ENCODE results near the gene MAP4K4.

MAP4K4 gene

GRCh38 chr2:101855776-101856175 is 158.3 kb downstream of the MAP4K4 start:
- H3K27me3 ChIP-seq (ENCODE audit: control insufficient read depth, insufficient read depth, low read length) = no peaks in the 10 kb centered on the region
- no peak overlapping the region for H3K27ac ChIP-seq (ENCODE audit: low read depth, low read length)
- H3K4me1 ChIP-seq (ENCODE audit: control insufficient read depth, insufficient read depth, low read length) = no peaks in the 10 kb centered on the region
- no peak overlapping the region for H3K9ac ChIP-seq (ENCODE audit: low read length)
- peaks cover 7% of the 10 kb centered on the region for H3K36me3 ChIP-seq (ENCODE audit: control insufficient read depth, insufficient read depth, low read length)
- no peak overlapping the region for H3K4me3 ChIP-seq (ENCODE audit: low read length)

GRCh38 chr2:101858246-101858645 is 160.7 kb downstream of the MAP4K4 start:
- Histone ChIP-seq H3K27me3 (ENCODE audit: control insufficient read depth, insufficient read depth, low read length) (no peaks in the 10 kb centered on the region), H3K4me3 (ENCODE audit: low read length) (no peak overlapping the region), H3K36me3 (ENCODE audit: control insufficient read depth, insufficient read depth, low read length) (peaks cover 7% of the 10 kb centered on the region), H3K27ac (ENCODE audit: low read depth, low read length) (no peak overlapping the region), H3K4me1 (ENCODE audit: control insufficient read depth, insufficient read depth, low read length) (no peaks in the 10 kb centered on the region), H3K9ac (ENCODE audit: low read length) (no peak overlapping the region)

- no peak overlapping the region for H3K27ac ChIP-seq (ENCODE audit: low read depth, low read length)
- H3K4me3 ChIP-seq (ENCODE audit: low read length) = no peak overlapping the region
- H3K27me3 ChIP-seq (ENCODE audit: control insufficient read depth, insufficient read depth, low read length) = no peaks in the 10 kb centered on the region
- H3K9ac ChIP-seq (ENCODE audit: low read length) = no peak overlapping the region
- peaks cover 7% of the 10 kb centered on the region for H3K36me3 ChIP-seq (ENCODE audit: control insufficient read depth, insufficient read depth, low read length)
- no peaks in the 10 kb centered on the region for H3K4me1 ChIP-seq (ENCODE audit: control insufficient read depth, insufficient read depth, low read length)
Observed at GRCh38 chr2:101858910-101859309, 161.4 kb downstream of the MAP4K4 start.

- Histone ChIP-seq H3K36me3 (ENCODE audit: control insufficient read depth, insufficient read depth, low read length) (peaks cover 8% of the 10 kb centered on the region), H3K27me3 (ENCODE audit: control insufficient read depth, insufficient read depth, low read length) (no peaks in the 10 kb centered on the region), H3K4me1 (ENCODE audit: control insufficient read depth, insufficient read depth, low read length) (no peaks in the 10 kb centered on the region), H3K9ac (ENCODE audit: low read length) (no peak overlapping the region), H3K27ac (ENCODE audit: low read depth, low read length) (no peak overlapping the region), H3K4me3 (ENCODE audit: low read length) (no peak overlapping the region)
Observed at GRCh38 chr2:101859604-101860003, 162.1 kb downstream of the MAP4K4 start.

GRCh38 chr2:101860157-101860556 is 162.7 kb downstream of the MAP4K4 start:
- Histone ChIP-seq H3K4me3 (ENCODE audit: low read length) (no peak overlapping the region), H3K9ac (ENCODE audit: low read length) (no peak overlapping the region), H3K27me3 (ENCODE audit: control insufficient read depth, insufficient read depth, low read length) (no peaks in the 10 kb centered on the region), H3K27ac (ENCODE audit: low read depth, low read length) (no peak overlapping the region), H3K36me3 (ENCODE audit: control insufficient read depth, insufficient read depth, low read length) (peaks cover 11% of the 10 kb centered on the region), H3K4me1 (ENCODE audit: control insufficient read depth, insufficient read depth, low read length) (no peaks in the 10 kb centered on the region)

DNA sequence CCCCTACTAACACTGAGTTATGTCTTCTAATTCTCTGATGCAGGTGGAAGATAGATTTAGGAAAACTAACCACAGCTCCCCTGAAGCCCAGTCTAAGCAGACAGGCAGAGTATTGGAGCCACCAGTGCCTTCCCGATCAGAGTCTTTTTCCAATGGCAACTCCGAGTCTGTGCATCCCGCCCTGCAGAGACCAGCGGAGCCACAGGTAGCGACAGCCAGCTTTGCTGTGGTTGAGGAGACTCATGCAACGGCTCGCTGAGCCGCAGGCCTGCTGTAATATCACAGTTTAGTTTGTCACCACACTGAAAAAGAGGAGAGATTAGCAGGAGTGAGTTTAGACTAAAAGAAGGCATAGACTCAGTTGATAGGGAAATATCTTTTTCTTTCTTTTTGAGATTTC is 163.3 kb downstream of the MAP4K4 start:
- Histone ChIP-seq H3K4me1 (ENCODE audit: control insufficient read depth, insufficient read depth, low read length) (no peaks in the 10 kb centered on the region), H3K27me3 (ENCODE audit: control insufficient read depth, insufficient read depth, low read length) (no peaks in the 10 kb centered on the region), H3K4me3 (ENCODE audit: low read length) (no peak overlapping the region), H3K36me3 (ENCODE audit: control insufficient read depth, insufficient read depth, low read length) (peaks cover 11% of the 10 kb centered on the region), H3K27ac (ENCODE audit: low read depth, low read length) (no peak overlapping the region), H3K9ac (ENCODE audit: low read length) (no peak overlapping the region)

DNA sequence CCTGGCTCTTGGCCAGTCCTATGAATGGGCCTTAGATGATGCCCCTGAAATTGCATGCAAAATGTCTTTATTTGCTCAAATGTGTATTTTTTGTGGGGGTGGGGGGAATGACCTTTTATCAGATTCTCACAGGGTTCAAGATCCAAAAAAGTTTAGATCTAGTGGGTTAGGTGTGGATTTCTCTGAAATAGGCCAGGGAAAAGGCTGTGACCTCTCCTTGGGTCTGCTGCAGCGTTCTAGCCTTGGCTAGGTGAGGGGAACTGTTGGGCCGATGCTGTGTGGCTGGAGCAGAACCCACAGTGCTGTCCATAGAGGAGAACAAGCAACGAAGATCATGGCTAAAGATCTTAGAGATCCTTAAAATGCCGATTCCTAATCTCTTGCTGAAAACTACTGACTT is 163.9 kb downstream of the MAP4K4 start:
- Histone ChIP-seq H3K36me3 (ENCODE audit: control insufficient read depth, insufficient read depth, low read length) (peaks cover 12% of the 10 kb centered on the region), H3K27ac (ENCODE audit: low read depth, low read length) (no peak overlapping the region), H3K9ac (ENCODE audit: low read length) (no peak overlapping the region), H3K4me1 (ENCODE audit: control insufficient read depth, insufficient read depth, low read length) (no peaks in the 10 kb centered on the region), H3K27me3 (ENCODE audit: control insufficient read depth, insufficient read depth, low read length) (no peaks in the 10 kb centered on the region), H3K4me3 (ENCODE audit: low read length) (no peak overlapping the region)

GRCh38 chr2:101863534-101863933 is 166.0 kb downstream of the MAP4K4 start:
- Histone ChIP-seq H3K4me3 (ENCODE audit: low read length) (no peak overlapping the region), H3K4me1 (ENCODE audit: control insufficient read depth, insufficient read depth, low read length) (no peaks in the 10 kb centered on the region), H3K9ac (ENCODE audit: low read length) (no peak overlapping the region), H3K27me3 (ENCODE audit: control insufficient read depth, insufficient read depth, low read length) (no peaks in the 10 kb centered on the region), H3K27ac (ENCODE audit: low read depth, low read length) (no peak overlapping the region), H3K36me3 (ENCODE audit: control insufficient read depth, insufficient read depth, low read length) (peaks cover 22% of the 10 kb centered on the region)

GRCh38 chr2:101864426-101864825 is 166.9 kb downstream of the MAP4K4 start:
- Histone ChIP-seq H3K9ac (ENCODE audit: low read length) (no peak overlapping the region), H3K4me3 (ENCODE audit: low read length) (no peak overlapping the region), H3K27me3 (ENCODE audit: control insufficient read depth, insufficient read depth, low read length) (no peaks in the 10 kb centered on the region), H3K36me3 (ENCODE audit: control insufficient read depth, insufficient read depth, low read length) (peaks cover 23% of the 10 kb centered on the region), H3K27ac (ENCODE audit: low read depth, low read length) (no peak overlapping the region), H3K4me1 (ENCODE audit: control insufficient read depth, insufficient read depth, low read length) (no peaks in the 10 kb centered on the region)

- H3K27me3 ChIP-seq (ENCODE audit: control insufficient read depth, insufficient read depth, low read length) = no peaks in the 10 kb centered on the region
- no peaks in the 10 kb centered on the region for H3K4me1 ChIP-seq (ENCODE audit: control insufficient read depth, insufficient read depth, low read length)
- no peak overlapping the region for H3K9ac ChIP-seq (ENCODE audit: low read length)
- no peak overlapping the region for H3K4me3 ChIP-seq (ENCODE audit: low read length)
- peaks cover 40% of the 10 kb centered on the region for H3K36me3 ChIP-seq (ENCODE audit: control insufficient read depth, insufficient read depth, low read length)
- H3K27ac ChIP-seq (ENCODE audit: low read depth, low read length) = no peak overlapping the region
Observed at GRCh38 chr2:101868525-101868924, 171.0 kb downstream of the MAP4K4 start.

DNA sequence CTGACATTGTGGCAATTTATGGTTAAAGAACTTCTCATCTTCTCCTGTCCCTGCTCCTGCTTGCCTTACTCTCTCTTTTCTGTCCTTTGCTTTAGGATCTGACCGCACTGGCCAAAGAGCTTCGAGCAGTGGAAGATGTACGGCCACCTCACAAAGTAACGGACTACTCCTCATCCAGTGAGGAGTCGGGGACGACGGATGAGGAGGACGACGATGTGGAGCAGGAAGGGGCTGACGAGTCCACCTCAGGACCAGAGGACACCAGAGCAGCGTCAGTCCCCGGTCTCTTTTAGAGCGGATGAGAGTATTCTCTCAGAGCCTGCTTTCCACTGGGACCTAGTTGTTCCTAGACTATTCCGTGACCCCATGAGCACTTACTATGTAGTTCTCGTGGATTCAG is 172.0 kb downstream of the MAP4K4 start:
- Histone ChIP-seq H3K27ac (ENCODE audit: low read depth, low read length) (no peak overlapping the region), H3K27me3 (ENCODE audit: control insufficient read depth, insufficient read depth, low read length) (no peaks in the 10 kb centered on the region), H3K4me1 (ENCODE audit: control insufficient read depth, insufficient read depth, low read length) (no peaks in the 10 kb centered on the region), H3K36me3 (ENCODE audit: control insufficient read depth, insufficient read depth, low read length) (peaks cover 42% of the 10 kb centered on the region), H3K4me3 (ENCODE audit: low read length) (no peak overlapping the region), H3K9ac (ENCODE audit: low read length) (no peak overlapping the region)

DNA sequence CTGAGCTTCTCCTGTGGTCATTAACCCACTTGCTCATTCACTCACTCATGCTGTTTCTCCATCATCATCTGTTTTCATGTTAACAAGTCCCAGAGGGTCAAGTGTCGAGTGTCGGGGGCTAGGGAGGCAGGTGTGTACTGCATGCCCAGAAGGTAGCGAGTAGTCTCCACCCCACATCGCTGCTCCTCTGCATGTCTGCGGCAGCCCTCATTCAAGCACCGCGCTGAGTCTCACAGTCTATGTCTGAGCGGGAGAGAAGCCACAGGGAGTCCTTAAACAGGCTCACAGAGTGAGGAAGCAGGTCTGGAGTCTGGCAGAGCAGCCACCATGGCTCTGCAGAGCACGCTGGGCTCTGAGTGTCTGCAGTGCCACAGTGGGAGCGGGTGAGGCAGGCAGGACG is 172.9 kb downstream of the MAP4K4 start:
- H3K27me3 ChIP-seq (ENCODE audit: control insufficient read depth, insufficient read depth, low read length) = no peaks in the 10 kb centered on the region
- H3K27ac ChIP-seq (ENCODE audit: low read depth, low read length) = no peak overlapping the region
- peaks cover 38% of the 10 kb centered on the region for H3K36me3 ChIP-seq (ENCODE audit: control insufficient read depth, insufficient read depth, low read length)

DNA sequence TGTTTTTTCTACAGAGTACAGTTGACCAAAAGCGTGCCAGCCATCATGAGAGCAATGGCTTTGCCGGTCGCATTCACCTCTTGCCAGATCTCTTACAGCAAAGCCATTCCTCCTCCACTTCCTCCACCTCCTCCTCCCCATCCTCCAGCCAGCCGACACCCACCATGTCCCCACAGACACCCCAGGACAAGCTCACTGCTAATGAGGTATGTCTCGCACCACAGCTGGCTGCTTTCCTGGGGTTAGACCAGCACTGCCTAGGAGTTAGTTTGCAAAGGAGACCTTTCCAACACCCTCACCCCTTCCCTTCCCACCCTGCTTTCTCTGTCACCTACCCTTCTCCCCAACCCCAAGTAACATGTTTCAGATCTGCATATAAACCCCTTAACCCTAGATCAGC is 174.0 kb downstream of the MAP4K4 start:
- Histone ChIP-seq H3K36me3 (ENCODE audit: control insufficient read depth, insufficient read depth, low read length) (peaks cover 40% of the 10 kb centered on the region), H3K9ac (ENCODE audit: low read length) (no peak overlapping the region), H3K27ac (ENCODE audit: low read depth, low read length) (no peak overlapping the region), H3K4me3 (ENCODE audit: low read length) (no peak overlapping the region), H3K4me1 (ENCODE audit: control insufficient read depth, insufficient read depth, low read length) (no peaks in the 10 kb centered on the region), H3K27me3 (ENCODE audit: control insufficient read depth, insufficient read depth, low read length) (no peaks in the 10 kb centered on the region)

More for the DNA sequence above, 172.9 kb downstream of the MAP4K4 start:
- Histone ChIP-seq H3K4me3 (ENCODE audit: low read length) (no peak overlapping the region), H3K4me1 (ENCODE audit: control insufficient read depth, insufficient read depth, low read length) (no peaks in the 10 kb centered on the region), H3K9ac (ENCODE audit: low read length) (no peak overlapping the region)
